NOMO-1 treated with DMSO at 0.1 percent for 48 hours (cell line): Measurements from ENCODE around the gene DEFB126.
"Not testable (repeated sequence)": the region's sequence is repeated elsewhere in the genome, so short reads cannot be mapped to it uniquely, and the experiment has no call there.

Source experiments
- DNase-seq: peaks from one replicate; lab custom pipeline; 2025; ENCODE audit not compliant: unreplicated experiment; lab: John Stamatoyannopoulos, UW

The DEFB126 gene, protein sequence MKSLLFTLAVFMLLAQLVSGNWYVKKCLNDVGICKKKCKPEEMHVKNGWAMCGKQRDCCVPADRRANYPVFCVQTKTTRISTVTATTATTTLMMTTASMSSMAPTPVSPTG

DNA sequence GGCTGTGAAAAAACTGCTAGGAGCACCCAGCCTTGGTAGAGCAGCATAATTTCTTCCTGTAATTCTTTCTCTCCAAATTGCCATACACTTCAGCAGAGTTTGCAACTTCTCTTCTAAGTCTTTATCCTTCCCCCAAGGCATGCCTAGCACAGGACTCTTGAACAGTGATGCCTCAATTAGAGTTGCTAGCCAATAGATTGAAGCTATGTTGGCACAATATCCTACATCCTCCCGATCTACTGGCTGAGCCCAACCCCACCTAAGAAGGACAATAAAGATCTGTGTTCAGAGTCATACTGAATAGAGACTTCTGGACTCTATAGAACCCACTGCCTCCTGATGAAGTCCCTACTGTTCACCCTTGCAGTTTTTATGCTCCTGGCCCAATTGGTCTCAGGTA is at the start of gene DEFB126:
DEFB126 (plus strand) TSS at position 301 of the 400 bp plus-strand sequence; CDS start at position 340, 39 bp downstream.
- no peak for DNase-seq

GRCh38 chr20:93641-94040 is 48.7 kb upstream of the DEFB126 start:
- DNase-seq = no peak

DNA sequence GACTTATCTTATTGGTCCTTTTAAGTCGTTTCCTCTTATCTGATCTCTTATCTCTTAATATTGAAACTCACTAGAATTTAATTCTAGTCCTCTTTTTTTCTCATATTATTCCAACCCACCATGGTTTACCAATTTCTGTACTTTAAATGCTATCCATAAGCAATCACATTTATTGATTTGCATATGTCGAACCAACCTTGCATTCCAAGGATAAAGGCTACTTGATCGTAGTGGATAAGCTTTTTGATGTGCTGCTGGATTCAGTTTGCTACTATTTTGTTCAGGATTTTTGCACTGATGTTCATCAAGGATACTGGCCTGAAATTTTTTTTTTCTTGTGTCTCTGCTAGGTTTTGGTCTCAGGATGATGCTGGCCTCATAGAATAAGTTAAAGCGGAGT is 47.2 kb upstream of the DEFB126 start:
- DNase-seq = no peak

DNA sequence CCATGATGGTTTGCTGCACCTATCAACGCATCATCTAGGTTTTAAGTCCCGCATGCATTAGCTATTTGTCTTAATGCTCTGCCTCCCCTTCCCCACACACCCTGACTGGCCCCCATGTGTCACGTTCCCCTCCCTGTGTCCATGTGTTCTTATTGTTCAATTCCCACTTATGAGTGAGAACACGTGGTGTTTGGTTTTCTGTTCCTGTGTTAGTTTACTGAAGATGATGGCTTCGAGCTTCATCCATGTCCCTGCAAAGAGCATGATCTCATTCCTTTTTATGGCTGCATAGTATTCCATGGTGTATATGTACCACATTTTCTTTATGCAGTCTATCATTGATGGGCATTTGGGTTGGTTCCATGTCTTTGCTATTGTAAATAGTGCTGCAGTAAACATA is 44.7 kb upstream of the DEFB126 start:
- not testable (repeated sequence) for DNase-seq

DNA sequence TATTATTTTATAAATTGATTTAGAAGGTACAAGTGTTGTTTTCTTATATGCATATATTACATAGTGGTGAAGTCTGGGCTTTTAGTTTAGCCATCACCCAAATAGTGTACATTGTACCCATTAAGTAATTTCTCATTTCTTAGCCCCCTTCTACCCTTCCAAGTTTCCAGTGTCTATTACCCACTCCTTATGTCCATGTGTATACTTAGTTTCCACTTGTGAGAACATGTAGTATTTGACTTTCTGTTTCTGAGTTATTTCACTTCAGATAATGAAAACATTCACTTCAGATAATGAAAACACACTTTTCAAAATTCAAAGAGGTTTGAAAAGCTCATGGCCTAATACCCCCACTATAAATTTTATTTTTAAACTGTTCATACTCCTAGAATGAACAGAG is 40.4 kb upstream of the DEFB126 start:
- no peak for DNase-seq

GRCh38 chr20:103456-103855 is 38.9 kb upstream of the DEFB126 start:
- DNase-seq = no peak

DNA sequence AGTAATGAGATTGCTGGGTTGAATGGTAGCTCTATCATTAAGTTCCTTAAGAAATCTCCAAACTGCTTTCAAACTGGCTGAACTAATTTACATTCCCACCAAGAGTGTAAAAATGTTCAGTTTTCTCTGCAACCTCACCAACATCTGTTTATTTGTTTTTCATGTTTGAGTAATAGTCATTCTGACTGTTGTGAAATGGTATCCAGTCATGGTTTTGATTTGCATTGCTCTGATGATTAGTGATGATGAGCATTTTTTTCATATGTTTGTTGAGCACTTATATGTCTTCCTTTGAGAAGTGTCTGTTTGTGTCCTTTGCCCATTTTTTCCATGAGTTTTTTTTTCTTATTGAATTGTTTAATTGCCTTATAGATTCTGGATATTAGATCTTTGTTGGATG is 30.0 kb upstream of the DEFB126 start:
- no peak for DNase-seq

- no peak for DNase-seq
Observed at GRCh38 chr20:117518-117917, 24.9 kb upstream of the DEFB126 start.

- DNase-seq = not testable (repeated sequence)
Observed at GRCh38 chr20:129786-130323, 12.5 kb upstream of the DEFB126 start.

- no peak for DNase-seq
Observed at GRCh38 chr20:137668-138490, 4.5 kb upstream of the DEFB126 start.

- no peak for DNase-seq
Observed at GRCh38 chr20:145877-146276, 3.5 kb downstream of the DEFB126 start.

- no peak for DNase-seq
Observed at GRCh38 chr20:152131-152530, 9.7 kb downstream of the DEFB126 start.

DNA sequence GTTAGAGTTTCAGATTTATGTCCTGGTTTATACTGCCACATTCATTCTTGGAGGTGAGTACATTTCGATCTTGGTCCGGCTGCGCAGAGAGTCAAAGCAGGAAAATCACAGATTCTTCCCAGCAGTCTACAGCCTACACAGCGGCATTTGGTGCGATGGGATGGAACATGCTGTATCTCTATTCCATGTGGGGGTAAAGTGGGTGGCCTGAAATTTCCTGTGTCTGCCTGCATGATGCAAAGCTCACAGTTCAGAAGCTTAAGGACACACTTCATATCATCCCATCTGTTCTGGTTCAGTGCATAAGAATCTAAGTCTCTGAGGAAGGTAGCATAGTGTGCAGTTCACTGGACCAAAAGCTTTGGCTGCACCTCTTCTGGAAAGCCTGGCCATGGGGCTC is 14.8 kb downstream of the DEFB126 start, which contains the start of gene DEFB127:
DEFB127 (plus strand) TSS at position 301 of the 400 bp plus-strand sequence; CDS start at position 392, 91 bp downstream.
- DNase-seq = no peak

- DNase-seq = no peak
Observed at GRCh38 chr20:164618-165017, 22.2 kb downstream of the DEFB126 start.

- no peak for DNase-seq
Observed at GRCh38 chr20:168876-169275, 26.5 kb downstream of the DEFB126 start.

- no peak for DNase-seq
Observed at GRCh38 chr20:184288-184687, 41.9 kb downstream of the DEFB126 start.

DNA sequence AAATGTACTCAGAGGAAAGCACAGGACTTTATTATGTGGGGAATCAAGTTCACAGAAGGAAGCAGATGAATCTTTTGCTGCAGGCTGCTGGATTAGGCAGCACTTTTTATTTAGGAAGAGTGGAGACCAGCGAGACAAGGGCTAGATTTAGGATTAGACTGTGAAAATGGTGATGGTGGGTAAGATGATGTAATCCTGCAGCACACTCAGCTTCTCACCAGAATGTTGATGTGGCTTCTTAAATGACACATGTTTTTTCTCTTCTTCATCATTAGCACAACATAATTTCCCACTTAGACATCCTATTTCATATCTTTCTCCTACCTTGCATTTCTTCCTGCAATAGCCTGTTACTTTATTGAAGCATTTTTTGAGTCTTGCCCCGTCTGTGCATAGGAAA is 45.3 kb downstream of the DEFB126 start:
- no peak for DNase-seq

GRCh38 chr20:189611-190010 is 47.2 kb downstream of the DEFB126 start, which contains the start of gene DEFB128:
TSS of gene DEFB128 (minus strand) at chr20:189711. CDS start at chr20:189623, 88 bp downstream.
- DNase-seq = no peak
